Measurements from ENCODE around the gene RBM47.
"Not testable (repeated sequence)": the region's sequence is repeated elsewhere in the genome, so short reads cannot be mapped to it uniquely, and the experiment has no call there.

The RBM47 gene

DNA sequence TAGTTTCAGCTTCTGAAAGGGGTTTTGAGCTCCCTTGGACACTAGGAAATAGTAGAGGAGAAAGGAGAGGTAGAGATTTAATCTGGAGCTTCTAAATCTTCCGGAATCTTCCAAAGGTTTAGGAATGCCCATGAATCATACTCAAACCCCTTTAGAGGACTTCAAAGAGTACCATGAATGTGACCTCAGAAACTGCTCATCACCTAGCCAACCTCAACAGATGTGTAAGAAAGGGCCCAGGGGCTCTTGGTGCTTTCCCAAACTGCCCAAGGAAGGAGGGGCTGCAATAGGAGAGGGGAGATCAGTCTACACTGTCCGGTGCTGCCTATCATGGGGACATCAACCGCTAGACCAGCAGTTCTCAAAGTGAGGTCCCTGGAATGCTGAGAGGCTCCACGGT is 109.1 kb downstream of the RBM47 start:
- no peaks in the 10 kb centered on the region for H3K9me3 Mint-ChIP-seq
- ATAC-seq (replicated peaks): no peak
- H3K27me3 Mint-ChIP-seq: peaks cover 6 to 22% of the 10 kb centered on the region in 2 donors
- no peak overlapping the region for H3K4me3 Mint-ChIP-seq
- no peaks in the 10 kb centered on the region for H3K4me1 Mint-ChIP-seq (ENCODE audit: low read depth in 2 of 2)
- H3K36me3 Mint-ChIP-seq (ENCODE audit: insufficient read depth): no peaks in the 10 kb centered on the region
- DNase-seq: no peak
- H3K27ac Mint-ChIP-seq: no peak overlapping the region

DNA sequence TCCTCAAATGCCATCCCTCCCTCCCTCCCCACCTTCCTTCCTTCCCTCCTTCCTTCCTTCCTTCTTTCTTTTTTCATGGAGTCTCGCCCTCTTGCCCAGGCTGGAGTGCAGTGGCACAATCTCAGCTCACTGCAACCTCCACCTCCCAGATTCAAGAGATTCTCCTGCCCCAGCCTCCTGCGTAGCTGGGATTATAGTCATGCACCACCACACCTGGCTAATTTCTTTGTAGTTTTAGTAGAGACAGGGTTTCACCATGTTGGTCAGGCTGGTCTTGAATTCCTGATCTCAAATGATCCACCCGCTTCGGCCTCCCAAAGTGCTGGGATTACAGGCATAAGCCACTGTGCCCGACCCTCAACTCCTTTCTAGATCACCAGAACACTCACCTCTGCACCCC is 112.6 kb downstream of the RBM47 start:
- not testable (repeated sequence) for ATAC-seq (replicated peaks); H3K9me3 Mint-ChIP-seq; H3K36me3 Mint-ChIP-seq (ENCODE audit: insufficient read depth); H3K4me1 Mint-ChIP-seq (ENCODE audit: low read depth in 2 of 2); H3K27ac Mint-ChIP-seq; H3K4me3 Mint-ChIP-seq; DNase-seq
- H3K27me3 Mint-ChIP-seq: peaks cover 6 to 22% of the 10 kb centered on the region in 2 donors

DNA sequence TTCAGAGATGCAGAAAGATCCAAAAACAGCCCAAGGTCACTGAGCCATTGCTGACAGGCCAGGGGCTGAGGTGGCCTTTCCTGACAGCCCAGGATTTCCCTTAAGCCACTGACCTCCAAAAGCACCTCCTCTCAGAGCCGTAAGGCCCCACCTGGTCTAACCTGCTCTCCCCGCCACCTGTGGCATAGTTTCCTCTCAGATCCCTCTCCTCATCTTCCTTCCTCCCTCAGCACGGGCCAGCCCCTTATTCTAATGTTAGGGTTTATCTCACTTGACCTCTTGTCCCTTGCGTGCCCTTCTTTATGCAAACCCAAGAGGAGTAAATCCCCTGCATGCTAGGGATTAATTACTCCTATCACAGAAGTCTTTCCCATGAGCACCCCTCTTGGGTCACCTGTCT is 113.0 kb downstream of the RBM47 start:
- H3K4me1 Mint-ChIP-seq (ENCODE audit: low read depth in 2 of 2): no peaks in the 10 kb centered on the region
- ATAC-seq (replicated peaks): no peak
- peaks cover 6 to 22% of the 10 kb centered on the region in 2 donors for H3K27me3 Mint-ChIP-seq
- no peak for DNase-seq
- no peaks in the 10 kb centered on the region for H3K36me3 Mint-ChIP-seq (ENCODE audit: insufficient read depth)
- no peaks in the 10 kb centered on the region for H3K9me3 Mint-ChIP-seq
- H3K4me3 Mint-ChIP-seq: no peak overlapping the region
- H3K27ac Mint-ChIP-seq: no peak overlapping the region

GRCh38 chr4:40515398-40516293 is 114.0 kb downstream of the RBM47 start:
- DNase-seq: no peak
- H3K36me3 Mint-ChIP-seq (ENCODE audit: insufficient read depth): no peaks in the 10 kb centered on the region
- H3K4me3 Mint-ChIP-seq: no peak overlapping the region
- H3K4me1 Mint-ChIP-seq (ENCODE audit: low read depth in 2 of 2): no peaks in the 10 kb centered on the region
- no peaks in the 10 kb centered on the region for H3K9me3 Mint-ChIP-seq
- peak; percentile 31 for ATAC-seq (replicated peaks)
- no peak overlapping the region for H3K27ac Mint-ChIP-seq
- peaks cover 6 to 22% of the 10 kb centered on the region in 2 donors for H3K27me3 Mint-ChIP-seq

GRCh38 chr4:40515037-40515397 is 114.6 kb downstream of the RBM47 start:
- H3K4me3 Mint-ChIP-seq: no peak overlapping the region
- H3K36me3 Mint-ChIP-seq (ENCODE audit: insufficient read depth): no peaks in the 10 kb centered on the region
- peaks cover 2 to 17% of the 10 kb centered on the region in 2 donors for H3K27me3 Mint-ChIP-seq
- H3K9me3 Mint-ChIP-seq: no peaks in the 10 kb centered on the region
- ATAC-seq (replicated peaks) (no peak), DNase-seq (no peak)
- no peaks in the 10 kb centered on the region for H3K4me1 Mint-ChIP-seq (ENCODE audit: low read depth in 2 of 2)
- H3K27ac Mint-ChIP-seq: no peak overlapping the region

GRCh38 chr4:40514497-40514951 is 115.1 kb downstream of the RBM47 start:
- ATAC-seq (replicated peaks) (no peak), DNase-seq (no peak)
- Mint-ChIP-seq H3K27me3 (peaks cover 0 to 13% of the 10 kb centered on the region in 2 donors), H3K4me1 (ENCODE audit: low read depth in 2 of 2) (no peaks in the 10 kb centered on the region), H3K36me3 (ENCODE audit: insufficient read depth) (no peaks in the 10 kb centered on the region), H3K4me3 (no peak overlapping the region), H3K9me3 (no peaks in the 10 kb centered on the region), H3K27ac (no peak overlapping the region)

DNA sequence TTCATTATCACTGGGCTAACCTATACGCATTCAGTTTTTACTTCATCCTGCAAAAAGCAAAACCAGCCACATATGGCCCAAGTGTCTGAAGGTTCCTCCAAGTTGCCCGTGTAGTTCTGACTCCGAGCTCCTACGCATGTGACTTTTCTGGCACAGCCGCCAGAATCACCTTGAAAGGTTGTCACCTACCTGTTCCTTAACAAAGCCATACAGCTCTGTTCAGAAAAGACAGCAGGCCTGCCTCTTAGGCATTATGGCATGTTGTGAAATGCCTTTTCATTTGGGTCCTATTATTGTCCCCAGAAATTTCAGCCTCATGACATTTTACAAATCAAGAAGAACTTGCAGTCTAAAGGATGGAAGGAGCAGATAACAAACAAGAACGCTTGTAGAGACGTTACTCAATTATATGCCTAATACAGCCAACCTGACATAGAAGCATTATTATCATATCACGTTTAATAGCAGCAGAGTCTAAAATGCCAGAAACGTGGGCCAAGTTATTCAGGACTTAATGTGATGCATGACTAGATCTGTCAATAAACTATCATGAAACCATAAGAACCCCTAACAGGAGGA is 118.5 kb downstream of the RBM47 start:
- Mint-ChIP-seq H3K9me3 (no peaks in the 10 kb centered on the region), H3K27me3 (no peaks in the 10 kb centered on the region), H3K4me3 (no peak overlapping the region), H3K36me3 (ENCODE audit: insufficient read depth) (no peaks in the 10 kb centered on the region), H3K27ac (no peak overlapping the region), H3K4me1 (ENCODE audit: low read depth in 2 of 2) (no peaks in the 10 kb centered on the region)
- DNase-seq (no peak), ATAC-seq (replicated peaks) (no peak)

DNA sequence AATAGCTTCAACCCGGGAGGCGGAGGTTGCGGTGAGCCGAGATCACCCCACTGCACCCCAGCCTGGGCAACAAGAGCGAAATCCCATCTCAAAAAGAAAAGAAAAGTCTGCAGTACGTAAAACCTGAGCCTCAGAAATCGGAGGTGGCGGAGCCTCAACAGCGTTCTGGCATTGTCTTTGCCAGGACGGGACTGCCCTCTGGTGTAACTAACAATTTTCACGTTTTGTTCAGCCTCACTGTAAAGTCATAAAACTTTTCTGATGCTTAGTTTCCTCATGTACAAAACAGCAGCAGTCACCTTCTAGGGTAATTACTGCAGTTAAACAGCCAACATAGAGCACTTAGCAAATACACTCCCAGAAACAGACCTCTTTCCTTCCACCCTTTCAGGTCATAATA is 121.7 kb downstream of the RBM47 start:
- Mint-ChIP-seq H3K27me3 (peaks cover 0 to 9% of the 10 kb centered on the region in 2 donors), H3K9me3 (no peaks in the 10 kb centered on the region), H3K27ac (no peak overlapping the region), H3K4me3 (no peak overlapping the region), H3K4me1 (ENCODE audit: low read depth in 2 of 2) (no peaks in the 10 kb centered on the region), H3K36me3 (ENCODE audit: insufficient read depth) (no peaks in the 10 kb centered on the region)
- DNase-seq (no peak), ATAC-seq (replicated peaks) (no peak)

DNA sequence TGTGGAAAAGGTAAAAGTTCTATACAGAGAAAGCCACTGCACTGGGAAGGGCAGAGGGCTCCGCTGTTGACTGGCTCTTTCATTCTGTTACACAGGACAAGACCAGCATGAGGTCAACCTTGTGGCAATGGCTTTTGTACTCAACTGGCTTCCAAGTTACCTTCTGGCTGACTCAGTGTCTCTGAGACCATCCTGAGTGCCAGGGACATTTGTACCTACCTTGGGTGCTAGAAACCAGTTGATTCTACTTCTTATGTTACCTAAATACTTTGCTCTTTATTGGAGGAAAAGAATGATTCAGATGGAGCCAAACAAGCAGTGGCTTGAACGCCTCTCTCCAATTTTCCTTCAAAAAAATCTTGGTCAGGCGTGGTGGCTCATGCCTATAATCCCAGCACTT is 123.2 kb downstream of the RBM47 start:
- no peak for ATAC-seq (replicated peaks)
- Mint-ChIP-seq H3K27me3 (peaks cover 8 to 10% of the 10 kb centered on the region in 2 donors), H3K4me3 (no peak overlapping the region), H3K4me1 (ENCODE audit: low read depth in 2 of 2) (no peaks in the 10 kb centered on the region), H3K9me3 (no peaks in the 10 kb centered on the region), H3K36me3 (ENCODE audit: insufficient read depth) (no peaks in the 10 kb centered on the region), H3K27ac (no peak overlapping the region)
- DNase-seq: no peak

- no peaks in the 10 kb centered on the region for H3K4me1 Mint-ChIP-seq (ENCODE audit: low read depth in 2 of 2)
- H3K36me3 Mint-ChIP-seq (ENCODE audit: insufficient read depth): no peaks in the 10 kb centered on the region
- H3K27me3 Mint-ChIP-seq: peaks cover 8 to 10% of the 10 kb centered on the region in 2 donors
- H3K27ac Mint-ChIP-seq: no peak overlapping the region
- ATAC-seq (replicated peaks): no peak
- DNase-seq: no peak
- no peak overlapping the region for H3K4me3 Mint-ChIP-seq
- H3K9me3 Mint-ChIP-seq: no peaks in the 10 kb centered on the region
Observed at GRCh38 chr4:40506066-40506465, 123.6 kb downstream of the RBM47 start.

DNA sequence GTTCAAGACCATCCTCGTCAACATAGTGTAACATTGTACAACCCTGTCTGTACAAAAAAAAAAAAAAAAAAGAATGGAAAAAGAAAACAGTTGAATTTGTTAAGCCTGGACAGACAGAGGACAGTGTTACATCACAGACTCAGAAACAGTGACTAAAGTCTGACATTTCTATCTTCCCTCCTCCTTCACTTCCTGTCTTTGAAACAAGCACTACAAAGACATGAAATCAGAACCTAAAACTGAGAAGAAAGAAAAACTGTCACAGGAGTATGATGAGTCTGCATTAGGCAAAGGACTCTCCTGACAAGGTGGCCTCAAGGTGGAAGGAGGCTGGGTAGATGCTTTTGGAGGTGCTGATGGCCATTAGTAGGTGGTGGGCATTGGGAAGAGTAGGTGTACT is 126.7 kb downstream of the RBM47 start:
- Mint-ChIP-seq H3K36me3 (ENCODE audit: insufficient read depth) (no peaks in the 10 kb centered on the region), H3K27ac (no peak overlapping the region), H3K9me3 (no peaks in the 10 kb centered on the region), H3K4me3 (no peak overlapping the region), H3K4me1 (ENCODE audit: low read depth in 2 of 2) (no peaks in the 10 kb centered on the region), H3K27me3 (peaks cover 8 to 10% of the 10 kb centered on the region in 2 donors)
- no peak for ATAC-seq (replicated peaks)
- DNase-seq: no peak

DNA sequence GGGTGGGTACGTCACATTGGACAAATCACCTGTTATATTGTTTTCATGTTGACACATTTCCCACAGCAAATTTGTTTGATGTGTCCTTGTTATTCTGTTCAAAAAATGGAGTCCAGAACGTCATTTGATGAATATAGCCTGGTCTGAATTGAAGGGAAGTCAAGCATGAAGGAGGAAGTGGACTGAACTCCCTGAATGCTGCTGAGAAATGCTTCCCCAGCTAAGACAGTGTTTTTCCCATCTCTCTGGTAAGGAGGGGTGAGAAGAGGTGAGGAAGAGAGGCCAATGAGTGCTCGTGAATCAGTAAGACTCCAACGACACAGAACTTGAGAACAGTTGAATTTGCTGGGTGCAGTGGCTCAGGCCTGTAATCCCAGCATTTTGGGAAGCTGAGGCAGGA is 127.4 kb downstream of the RBM47 start:
- H3K27me3 Mint-ChIP-seq: peaks cover 8 to 12% of the 10 kb centered on the region in 2 donors
- no peak overlapping the region for H3K4me3 Mint-ChIP-seq
- H3K4me1 Mint-ChIP-seq (ENCODE audit: low read depth in 2 of 2): no peaks in the 10 kb centered on the region
- no peaks in the 10 kb centered on the region for H3K36me3 Mint-ChIP-seq (ENCODE audit: insufficient read depth)
- ATAC-seq (replicated peaks): no peak
- no peak overlapping the region for H3K27ac Mint-ChIP-seq
- H3K9me3 Mint-ChIP-seq: no peaks in the 10 kb centered on the region
- DNase-seq: no peak

GRCh38 chr4:40500781-40501180 is 128.9 kb downstream of the RBM47 start:
- no peaks in the 10 kb centered on the region for H3K4me1 Mint-ChIP-seq (ENCODE audit: low read depth in 2 of 2)
- no peak overlapping the region for H3K27ac Mint-ChIP-seq
- H3K9me3 Mint-ChIP-seq: no peaks in the 10 kb centered on the region
- no peak for ATAC-seq (replicated peaks)
- H3K27me3 Mint-ChIP-seq: peaks cover 8 to 17% of the 10 kb centered on the region in 2 donors
- no peak overlapping the region for H3K4me3 Mint-ChIP-seq
- H3K36me3 Mint-ChIP-seq (ENCODE audit: insufficient read depth): no peaks in the 10 kb centered on the region
- no peak for DNase-seq

DNA sequence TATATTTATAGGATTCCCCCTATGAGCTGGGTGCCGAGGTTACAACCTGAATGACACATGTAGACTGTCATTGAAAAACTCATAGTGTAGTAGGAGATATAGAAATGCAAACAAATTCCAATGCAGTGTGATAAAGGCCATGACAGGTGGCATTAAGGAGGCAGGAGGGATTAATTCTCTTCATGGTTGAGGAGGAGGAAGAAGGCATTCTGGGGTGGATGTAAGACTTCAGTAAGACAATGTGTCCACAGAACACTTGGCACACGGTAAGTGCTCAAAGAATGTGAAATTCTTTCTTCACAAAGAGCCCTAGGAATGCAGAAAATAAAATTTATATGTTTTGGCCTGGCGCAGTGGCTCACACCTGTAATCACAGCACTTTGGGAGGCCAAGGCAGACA is 136.5 kb downstream of the RBM47 start:
- Mint-ChIP-seq H3K4me3 (no peak overlapping the region), H3K4me1 (ENCODE audit: low read depth in 2 of 2) (no peaks in the 10 kb centered on the region), H3K9me3 (no peaks in the 10 kb centered on the region), H3K27me3 (peaks cover 15 to 35% of the 10 kb centered on the region in 2 donors), H3K27ac (no peak overlapping the region), H3K36me3 (ENCODE audit: insufficient read depth) (no peaks in the 10 kb centered on the region)
- no peak for ATAC-seq (replicated peaks)
- no peak for DNase-seq

All from effector memory CD8-positive, alpha-beta T cell (primary cell).